GM19438 (cell line): ENCODE measurements around the gene RINL.
"Not testable (repeated sequence)": the region's sequence is repeated elsewhere in the genome, so short reads cannot be mapped to it uniquely, and the experiment has no call there.

Experiments
- ATAC-seq: cut with Tn5 transposase; IDR thresholded peaks from one replicate; pipeline ENCODE4 v1.9.1; 2021; ENCODE audit warnings: low read depth; ENCODE audit not compliant: unreplicated experiment

The RINL gene

DNA sequence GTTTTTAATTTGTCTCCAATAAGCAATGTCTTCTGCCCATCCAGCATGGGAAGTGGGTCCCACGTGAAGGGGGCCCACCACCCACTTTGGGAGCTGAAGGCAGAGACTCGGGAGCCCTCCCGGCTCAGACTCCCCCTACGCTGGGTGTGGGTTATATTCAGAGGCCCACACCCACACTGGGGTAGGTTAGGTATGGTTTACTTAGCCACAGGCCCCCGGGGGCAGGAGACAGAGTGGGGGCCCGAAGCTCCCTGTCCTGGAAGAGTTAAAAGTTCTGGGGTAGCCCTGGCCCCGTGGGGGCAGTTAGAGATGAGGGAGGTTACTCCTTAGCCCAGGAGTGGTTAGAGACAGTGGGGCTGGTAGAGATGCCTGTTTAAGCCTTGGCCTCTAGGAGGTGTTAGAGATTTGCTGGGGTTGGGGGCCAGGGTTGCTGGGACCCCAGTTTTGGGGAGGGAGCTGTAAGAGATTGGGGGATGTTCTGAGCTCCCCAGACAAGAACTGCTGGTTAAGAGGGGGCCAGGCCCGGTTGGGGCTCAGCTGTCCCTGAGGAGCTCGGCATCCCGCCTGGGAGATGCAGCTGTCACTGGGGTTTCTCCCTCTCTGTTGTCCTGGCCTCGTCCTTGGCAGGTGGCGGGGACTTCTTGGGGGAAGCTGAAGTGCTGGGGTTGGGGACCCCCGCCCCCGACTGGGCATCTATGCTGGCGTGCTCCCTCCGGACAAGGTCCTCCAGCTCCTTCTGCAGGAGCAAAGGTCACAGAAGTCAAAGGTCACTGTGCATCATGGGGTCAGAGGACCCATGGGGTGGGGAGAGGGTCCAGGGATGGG is 712 bp upstream of the RINL start:
- ATAC-seq = no peak

DNA sequence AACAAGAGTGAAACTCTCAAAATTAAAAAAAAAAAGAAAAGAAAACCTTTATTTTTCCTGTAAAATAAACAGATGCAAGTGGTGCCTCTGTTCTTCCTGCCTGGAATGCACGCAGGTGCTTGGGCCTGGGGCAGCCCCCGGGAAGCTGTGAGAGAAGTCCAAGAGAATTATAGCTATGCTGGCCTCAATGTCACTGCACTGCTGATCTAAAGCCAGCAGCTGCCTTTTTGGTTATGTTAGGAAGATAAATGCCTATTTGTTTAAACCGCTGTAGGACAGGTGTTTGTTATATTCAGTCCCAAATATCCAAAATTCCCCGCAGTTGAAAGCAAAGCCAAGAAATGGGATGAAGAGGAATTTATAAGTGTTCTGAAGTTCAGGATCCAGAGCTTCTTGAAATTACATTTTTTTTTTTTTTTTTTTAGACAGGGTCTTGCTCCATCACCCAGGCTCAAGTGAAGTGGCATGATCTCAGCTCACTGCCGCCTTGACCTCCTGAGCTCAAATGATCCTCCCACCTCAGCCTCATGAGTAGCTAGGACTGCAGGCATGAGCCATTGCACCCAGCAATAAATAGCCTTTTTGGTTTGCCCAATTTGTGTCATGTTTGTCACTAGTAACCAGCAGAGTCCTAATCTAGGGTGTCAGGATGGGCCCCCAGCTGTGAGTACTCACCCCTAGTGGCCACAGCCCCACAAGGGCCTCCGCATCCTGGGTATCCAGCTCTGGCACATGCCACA is 2.2 kb downstream of the RINL start:
- no peak for ATAC-seq

DNA sequence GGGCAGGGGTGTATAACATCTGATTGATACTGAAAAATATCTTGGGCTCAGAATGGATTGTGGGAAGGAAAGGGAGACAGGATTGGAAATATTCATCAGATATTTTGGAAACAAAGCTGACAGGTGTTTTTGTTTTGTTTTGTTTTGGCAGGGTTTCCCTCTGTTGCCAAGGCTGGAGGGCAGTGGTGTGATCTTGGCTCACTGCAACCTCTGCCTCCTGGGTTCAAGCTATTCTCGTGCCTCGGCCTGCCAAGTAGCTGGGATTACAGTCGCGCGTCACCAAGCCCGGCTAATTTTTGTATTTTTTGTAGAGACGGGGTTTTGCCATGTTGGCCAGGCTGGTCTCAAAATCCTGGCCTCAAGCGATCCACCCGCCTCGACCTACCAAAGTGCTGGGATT is 4.7 kb downstream of the RINL start:
- not testable (repeated sequence) for ATAC-seq

DNA sequence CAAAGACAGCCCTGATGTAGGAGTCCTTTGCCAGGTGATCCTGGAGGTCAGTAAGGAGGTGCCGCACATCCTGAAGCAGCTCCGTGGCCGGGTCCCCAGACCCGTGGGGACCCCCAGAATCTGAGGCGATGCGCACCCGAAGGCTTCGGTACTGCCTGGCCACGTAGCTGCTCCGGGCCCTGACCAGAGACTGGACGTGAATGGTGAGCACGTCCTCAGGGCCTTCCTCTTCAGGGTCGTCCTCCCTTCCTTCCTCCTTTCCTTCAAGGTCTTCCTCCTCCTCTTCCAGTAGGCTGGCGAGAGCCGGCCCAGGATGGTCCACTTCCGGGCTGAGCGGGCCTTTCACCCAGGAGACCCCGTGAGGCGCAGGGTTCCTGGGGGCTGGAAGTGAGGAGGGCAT is 7.5 kb downstream of the RINL start:
- no peak for ATAC-seq

DNA sequence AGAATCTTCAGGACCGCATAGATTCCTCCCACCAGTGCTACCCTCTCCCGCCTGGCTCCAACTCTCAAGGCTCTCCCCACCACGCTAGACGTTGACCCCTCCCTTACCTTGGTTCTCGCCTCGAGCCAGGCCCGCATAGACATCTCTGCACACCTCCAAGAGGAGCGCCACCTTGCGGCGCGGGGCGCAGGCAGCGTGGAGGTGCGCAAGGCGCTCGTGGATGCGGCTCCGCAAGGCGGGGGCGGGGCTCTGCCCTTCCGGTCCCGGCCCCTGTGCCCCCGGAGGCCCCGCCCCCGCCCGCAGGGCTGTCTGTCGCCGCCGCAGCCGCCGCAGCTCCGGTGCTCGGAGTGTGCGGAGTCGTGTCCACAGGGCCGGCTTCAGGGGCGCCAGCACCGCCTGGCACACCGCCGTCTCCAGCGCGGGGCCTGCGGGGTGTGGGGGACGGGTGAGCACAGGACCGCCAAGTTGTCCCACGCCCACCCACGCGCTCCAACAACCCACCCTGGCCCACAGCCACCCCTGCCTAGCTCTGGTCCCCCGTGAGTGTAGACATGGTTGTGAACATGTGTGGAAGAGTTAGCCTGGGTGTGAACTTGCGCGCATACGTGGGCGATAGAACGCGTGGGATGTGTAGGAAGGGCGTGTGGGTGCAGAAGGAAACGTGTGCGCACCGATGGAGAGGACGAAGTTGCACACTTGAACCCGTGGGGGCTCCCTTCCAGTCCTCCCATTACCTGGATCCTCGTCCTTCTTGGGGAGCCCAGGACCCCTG is 8.1 kb downstream of the RINL start:
- ATAC-seq = peak; percentile 80

DNA sequence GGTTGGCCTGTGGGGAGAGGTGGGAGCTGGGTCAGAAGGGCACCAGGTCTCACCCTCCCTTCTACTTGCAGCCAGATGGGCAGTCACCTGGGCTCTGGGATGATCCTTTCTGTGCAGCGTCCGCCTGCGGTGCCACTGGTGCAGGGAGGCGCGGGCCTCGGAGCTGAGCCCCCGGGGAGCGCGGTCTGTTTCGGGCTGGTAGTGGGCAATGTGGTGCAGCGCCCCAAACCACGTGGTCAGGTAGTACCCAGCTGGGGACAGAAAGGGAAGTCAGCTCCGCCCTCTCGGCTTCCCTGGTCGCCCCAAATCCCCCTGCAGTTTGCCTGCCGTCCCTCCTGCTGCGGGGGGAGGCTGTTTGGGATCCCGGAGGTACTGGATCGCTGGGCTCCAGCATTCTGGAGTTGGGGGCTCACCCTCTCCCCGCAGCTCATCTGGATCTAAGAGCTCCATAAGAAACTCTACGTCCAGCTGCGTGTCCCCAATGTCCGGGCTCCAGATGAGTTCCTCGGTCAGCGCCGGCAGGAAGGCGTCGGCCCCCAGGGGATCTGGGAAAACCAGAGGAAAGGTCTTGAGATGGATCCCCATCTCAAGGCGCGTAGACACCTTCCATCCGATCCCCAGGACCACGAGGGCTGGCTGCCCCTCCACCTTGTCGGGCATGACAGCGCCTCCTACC is 8.8 kb downstream of the RINL start:
- ATAC-seq = no peak

DNA sequence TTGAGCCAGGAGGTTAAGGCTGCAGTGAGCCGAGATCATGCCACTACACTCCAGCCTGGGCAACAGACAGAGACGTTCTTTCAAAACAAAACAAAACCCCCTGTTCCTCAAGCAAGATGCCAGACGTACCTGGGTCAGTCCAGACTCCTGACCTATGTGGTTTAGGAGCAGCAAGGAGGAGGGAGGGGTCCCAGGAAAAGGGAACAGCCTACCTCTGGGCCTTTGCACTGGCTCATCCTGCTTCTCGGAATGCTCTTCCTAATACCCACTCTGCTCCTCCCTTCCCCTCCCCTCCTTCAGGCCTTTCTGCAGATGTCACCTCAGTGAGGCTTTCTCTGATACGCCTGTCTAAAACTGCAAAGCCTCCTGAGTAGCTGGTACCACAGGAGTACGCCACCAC is 9.5 kb downstream of the RINL start:
- no peak for ATAC-seq

DNA sequence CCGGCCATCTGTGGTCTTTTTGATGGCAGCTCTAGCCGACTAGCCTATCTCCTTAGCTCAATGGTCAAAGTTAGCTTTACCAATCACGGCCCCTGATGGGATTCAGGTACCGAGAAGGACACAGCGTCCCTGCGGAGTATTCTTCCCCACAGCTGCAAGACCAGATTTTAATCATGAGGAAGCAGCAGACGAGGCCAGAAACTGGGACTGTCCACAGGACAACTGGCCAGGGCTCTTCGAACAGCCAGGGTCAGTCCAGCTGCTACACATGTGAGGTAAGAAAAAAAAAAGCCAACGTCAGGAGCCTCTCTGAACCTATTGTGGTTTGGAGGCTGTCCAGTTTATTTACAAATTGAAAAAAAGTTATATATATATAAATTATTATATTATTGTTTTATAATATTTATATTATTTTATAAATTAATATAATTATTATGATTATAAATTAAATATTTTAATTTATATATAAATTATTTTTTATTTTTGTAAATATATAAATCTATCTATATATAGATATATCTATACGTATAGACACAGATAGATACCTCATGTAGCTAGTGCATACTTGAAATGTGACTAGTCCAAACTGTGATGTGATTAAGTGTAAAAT is 10.8 kb downstream of the RINL start:
- ATAC-seq = no peak

DNA sequence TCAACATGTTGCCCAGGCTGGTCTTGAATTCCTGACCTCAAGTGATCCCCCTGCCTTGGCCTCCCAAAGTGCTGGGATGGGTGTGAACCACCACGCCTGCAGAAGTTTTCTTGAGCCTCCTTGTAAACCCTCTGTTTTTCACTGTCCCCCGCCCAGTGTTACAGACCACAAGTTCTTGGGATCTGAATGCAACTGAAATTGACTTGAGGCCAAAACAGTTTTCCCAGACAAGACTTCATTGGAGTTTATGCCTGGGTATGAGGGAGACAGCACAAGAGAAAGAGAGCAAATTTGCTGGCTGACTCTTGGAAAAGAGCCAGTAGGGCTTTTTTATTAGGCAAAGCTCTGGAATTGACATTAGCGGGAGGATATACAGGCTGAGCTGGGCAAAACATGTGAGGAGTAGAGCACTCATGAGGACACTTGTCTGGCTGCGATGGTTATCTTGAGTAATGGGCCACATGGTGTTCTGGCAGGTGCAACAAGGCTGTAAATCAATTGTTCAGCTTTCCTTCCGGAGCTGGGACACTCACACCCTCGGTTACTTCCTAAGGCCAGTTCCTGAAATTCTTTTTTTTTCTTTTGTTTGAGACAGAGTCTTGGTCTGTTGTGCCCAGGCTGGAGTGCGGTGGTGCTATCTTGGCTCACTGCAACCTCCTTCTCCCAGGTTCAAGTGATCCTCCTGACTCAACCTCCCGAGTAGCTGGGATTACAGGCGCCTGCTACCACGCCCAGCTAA is 15.6 kb downstream of the RINL start:
- no peak for ATAC-seq

DNA sequence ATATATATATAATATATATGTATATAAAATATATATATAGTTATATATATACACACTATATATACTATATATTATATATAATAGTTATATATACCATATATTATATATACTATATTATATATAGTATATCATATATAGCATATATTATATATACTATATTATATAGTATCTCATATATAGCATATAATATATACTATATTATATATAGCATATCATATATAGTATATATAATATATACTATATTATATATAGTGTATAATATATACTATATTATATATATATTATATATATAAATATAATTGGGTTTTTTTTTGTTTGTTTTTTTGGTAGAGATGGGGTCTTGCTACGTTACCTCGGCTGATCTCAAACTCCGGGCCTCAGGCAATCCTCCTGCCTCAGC is 16.7 kb downstream of the RINL start:
- no peak for ATAC-seq

DNA sequence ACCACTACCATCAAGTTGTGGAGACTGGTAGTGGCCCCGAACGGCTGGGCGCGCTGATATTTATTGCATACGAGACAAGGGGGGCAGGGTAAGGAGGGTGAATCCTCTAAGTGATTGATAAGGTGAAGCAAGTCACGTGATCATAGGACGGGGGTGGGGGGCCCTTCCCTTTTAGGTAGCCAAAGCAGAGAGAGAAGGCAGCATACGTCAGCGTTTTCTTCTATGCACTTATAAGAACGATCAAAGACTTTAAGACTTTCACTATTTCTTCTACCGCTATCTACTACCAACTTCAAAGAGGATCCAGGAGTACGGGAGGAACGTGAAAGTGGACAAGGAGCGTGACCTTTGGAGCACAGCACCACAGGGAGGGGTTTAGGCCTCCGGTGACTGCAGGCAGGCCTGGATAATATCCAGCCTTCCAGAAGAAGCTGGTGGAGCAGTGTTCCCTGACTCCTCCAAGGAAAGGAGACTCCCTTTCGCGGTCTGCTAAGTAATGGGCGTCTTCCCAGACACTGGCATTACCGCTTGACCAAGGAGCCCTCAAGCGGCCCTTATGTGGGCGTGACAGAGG is 18.4 kb downstream of the RINL start:
- not testable (repeated sequence) for ATAC-seq

DNA sequence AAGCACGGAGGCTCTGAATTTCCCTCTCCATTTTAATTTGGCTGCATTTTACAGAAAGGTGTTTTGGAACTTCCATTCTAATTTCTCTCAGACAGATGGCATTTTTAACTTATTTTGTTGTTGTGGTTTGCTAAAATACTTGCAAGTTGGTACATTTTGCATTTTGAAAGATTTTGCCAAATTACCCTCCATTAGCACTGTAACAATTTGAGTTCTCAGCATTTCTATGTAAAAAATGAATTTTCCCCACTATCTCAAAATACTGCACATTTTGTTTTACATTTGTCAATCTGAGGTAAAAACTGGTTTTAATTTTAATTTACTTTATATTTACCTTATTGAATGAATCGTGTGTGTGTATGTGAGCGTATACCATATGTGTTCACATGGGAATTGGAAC is 21.3 kb downstream of the RINL start:
- ATAC-seq = no peak

DNA sequence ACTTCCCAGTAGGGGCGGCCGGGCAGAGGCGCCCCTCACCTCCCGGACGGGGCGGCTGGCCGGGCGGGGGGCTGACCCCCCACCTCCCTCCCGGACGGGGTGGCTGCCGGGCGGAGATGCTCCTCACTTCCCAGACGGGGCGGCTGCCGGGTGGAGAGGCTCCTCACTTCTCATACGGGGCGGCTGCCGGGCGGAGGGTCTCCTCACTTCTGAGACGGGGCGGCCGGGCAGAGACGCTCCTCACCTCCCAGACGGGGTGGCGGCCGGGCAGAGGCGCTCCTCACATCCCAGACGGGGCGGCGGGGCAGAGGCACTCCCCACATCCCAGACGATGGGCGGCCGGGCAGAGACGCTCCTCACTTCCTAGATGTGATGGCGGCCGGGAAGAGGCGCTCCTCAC is 22.3 kb downstream of the RINL start:
- not testable (repeated sequence) for ATAC-seq

DNA sequence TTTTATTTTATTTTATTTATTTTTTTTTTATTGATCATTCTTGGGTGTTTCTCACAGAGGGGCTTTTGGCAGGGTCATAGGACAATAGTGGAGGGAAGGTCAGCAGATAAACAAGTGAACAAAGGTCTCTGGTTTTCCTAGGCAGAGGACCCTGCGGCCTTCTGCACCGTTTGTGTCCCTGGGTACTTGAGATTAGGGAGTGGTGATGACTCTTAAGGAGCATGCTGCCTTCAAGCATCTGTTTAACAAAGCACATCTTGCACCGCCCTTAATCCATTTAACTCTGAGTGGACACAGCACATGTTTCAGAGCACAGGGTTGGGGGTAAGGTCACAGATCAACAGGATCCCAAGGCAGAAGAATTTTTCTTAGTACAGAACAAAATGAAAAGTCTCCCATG is 23.1 kb downstream of the RINL start:
- not testable (repeated sequence) for ATAC-seq

DNA sequence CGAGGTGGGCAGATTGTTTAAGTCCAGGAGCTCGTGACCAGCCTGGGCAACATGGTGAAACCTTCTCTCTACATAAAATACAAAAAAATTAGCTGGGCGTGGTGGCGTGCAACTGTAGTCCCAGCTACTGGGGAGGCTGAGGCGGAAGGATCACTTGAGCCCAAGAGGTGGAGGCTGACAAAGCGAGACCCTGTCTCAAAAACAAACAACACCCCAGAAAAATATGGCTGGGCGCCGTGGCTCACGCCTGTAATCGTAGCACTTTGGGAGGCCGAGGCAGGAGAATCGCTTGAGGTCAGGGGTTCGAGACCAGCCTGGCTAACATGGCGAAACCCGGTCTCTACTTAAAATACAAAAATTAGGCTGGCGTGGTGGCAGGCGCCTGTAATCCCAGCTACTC is 24.9 kb downstream of the RINL start:
- ATAC-seq = no peak

DNA sequence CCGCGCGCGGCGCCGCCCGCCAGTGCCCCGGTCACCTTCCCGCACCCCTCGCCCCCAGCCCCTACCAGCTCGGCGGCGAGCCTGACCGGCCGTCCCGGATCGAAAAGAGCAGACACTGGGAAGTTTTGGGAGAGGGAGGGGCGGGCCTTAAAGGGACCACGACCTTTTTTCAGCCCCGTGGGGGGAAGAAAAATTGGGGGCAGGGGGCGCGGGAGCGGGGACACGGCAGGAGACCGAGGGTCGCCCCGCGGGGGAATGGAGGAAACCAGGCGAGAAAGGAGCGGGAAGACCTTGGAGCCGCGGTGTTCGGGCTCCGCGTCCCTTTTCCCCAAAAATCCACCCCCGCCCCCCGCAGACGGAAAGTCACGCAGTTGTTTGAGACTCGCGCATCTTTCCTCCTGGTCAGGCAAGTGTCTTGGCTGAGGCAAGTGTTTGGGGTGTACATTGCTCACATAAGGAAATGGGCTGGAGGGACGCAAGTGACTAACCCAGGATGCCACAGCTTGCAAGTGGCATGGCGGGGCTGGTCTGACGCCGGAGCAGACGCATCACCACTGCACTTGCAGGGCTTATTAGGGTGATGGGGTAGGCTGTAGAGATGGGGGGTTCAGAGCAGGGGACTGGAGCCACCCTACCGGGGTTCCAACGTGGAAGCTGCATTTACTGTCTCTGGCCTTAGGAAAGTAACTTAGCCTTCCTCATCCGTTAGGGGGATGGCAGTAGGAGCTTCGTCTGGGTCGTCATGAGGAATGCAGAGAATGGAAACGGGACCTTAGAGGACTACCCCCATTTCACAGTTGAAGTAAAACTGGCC is 25.6 kb downstream of the RINL start:
- no peak for ATAC-seq

DNA sequence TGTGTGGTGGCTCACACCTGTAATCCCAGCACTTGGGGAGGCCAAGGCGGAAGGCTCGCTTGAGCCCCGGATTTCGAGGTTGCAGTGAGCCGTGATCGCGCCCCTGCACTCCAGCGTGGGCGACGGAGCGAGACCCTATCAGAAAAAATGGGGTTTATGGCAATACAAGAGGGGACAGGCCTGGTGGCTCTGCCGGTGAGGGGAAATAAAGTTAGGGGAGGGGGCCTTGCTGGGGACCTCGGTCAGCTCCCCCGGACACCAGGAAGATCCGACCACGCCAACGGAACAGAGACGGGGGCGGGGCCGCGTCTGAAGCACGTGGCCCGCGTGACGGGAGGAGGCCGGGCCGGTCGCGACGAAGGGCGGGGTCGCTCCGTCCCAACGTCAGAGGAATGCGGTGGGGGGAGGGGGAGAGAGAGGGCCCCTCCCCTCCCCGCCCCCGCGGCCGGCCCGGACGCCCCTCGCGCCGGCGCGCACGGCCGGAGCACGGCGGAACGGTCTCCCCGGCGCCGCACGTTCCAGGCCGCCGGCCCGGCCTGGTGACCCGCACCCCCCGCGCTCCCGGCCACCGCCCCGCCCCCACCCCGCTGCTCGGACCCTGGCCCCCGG is 26.3 kb downstream of the RINL start:
- ATAC-seq = no peak

DNA sequence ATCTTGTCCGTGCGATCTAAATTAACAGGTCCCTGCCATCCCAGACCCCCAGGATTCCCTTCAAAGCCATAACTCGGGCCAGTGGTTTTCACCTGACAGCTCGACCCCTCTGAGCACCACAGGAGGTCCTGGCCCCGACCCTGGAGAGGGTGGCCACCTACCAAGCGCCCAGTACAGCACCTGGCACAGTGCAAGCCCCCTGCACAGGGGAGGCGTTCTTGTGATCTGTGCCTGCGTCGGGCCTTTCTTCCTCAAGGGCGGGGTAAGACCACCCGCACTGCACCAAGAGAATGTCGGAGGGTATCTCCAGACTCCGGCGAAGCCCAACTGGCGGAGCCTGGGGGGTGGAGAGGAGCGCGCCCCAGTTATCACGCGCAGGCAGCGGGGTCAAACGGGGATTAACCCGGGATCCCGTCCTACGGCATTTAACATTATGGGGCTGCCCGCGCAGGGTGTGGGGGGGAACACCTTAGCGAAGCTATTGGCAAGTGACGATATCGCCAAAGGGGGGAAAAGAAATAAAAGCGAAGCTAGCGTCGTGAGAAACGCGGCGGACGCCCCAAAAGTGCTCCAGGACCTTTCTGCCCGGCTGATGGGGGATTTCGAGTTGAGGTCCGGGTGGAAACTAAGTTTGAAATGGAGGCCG is 27.0 kb downstream of the RINL start:
- ATAC-seq = no peak
